PC-3 (cell line): ENCODE results near the gene NAP1L4.

ENCODE experiments used
- CTCF ChIP-seq: fragments of 300-600 bp; sonication (generic); conservative IDR thresholded peaks from 2 replicates; pipeline ENCODE4 v1.5.1; 2017; ENCODE audit warnings: antibody characterized with exemption, low read depth, mild to moderate bottlenecking, low read length
- EZH2 ChIP-seq: fragments of 300-600 bp; sonication (generic); IDR thresholded peaks from one replicate; pipeline ENCODE4 v1.6.1; 2017; ENCODE audit warnings: antibody characterized with exemption, mild to moderate bottlenecking, low read length; ENCODE audit not compliant: unreplicated experiment
- EZH2phosphoT487 ChIP-seq: fragments of 300-600 bp; sonication (generic); IDR thresholded peaks from 2 replicates; pipeline ENCODE4 v1.6.1; 2018; ENCODE audit warnings: mild to moderate bottlenecking, antibody characterized with exemption, low read length, borderline replicate concordance

- no peak for TF ChIP-seq CTCF
- TF ChIP-seq EZH2 = no peak
- no peak for TF ChIP-seq EZH2phosphoT487
These were observed 79.1 kb downstream of the NAP1L4 start for GRCh38 chr11:2913019-2913431.
